CD4-positive, alpha-beta T cell treated with Interferon gamma for 1 hour (primary cell): ENCODE results near the gene NT5DC1.
A peak's percentile ranks its signal among the peaks of the same experiment; 100 is the strongest.

Experiments
- DNase-seq: peaks from one replicate; pipeline ENCODE4 v3.0.0-alpha.2; 2020

NT5DC1 gene

DNA sequence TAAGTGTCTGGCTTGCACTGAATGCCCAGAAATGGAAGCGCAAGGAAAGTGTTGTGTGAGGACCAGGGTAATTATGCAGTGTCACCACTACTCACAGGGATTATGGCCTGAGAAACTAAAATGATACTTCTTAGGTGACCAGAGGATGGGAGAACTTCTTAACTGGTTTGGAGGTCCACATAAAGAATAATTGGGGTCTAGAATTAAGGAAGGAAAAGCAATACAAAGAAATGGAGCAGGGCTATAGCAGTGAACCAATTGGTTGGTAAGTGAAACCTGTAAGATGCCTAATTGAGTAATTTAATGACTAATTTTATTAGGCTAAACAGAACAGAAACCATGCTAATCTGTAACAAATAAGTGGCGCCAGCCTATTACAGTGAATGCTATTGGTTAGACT lies 147.9 kb downstream of the NT5DC1 start:
- no peak for DNase-seq

DNA sequence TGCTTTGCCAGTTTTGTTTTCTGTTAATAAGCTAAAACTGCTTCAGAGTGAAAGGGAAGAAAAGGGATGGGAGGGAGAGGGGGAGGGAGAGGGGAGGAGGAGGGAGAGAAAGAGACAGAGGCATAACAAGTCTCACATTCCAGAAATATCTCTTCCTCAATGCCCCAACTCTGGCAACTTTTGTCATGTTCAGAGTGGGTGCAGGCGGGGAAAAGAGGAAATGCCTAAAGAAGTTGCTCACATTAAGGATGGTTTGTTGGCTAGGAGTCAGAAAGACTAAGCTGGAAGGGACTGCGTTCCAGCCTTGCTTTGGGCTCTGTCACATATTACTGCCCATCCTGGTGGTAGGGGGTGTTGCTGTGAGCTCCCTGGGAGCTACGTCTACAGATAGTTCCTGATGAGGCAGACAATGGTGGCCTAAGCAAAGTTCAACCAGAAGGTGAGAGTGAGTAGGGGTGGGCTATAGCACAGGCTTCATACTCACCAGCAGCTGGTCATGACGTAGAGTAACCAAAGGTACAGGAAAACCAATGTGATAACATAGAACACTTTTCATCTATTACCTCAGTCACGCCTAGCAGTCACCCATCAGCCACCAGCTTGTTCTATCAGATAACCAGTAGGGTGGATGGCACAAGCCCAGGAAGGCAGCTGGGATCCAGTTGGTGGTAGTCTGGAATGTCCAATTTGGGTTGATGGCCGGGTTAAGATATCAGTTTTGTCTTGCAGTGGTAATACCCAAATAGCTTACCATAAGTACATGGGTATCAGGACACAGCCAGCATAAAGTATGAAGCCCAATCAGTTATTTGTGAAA lies 151.1 kb downstream of the NT5DC1 start:
- DNase-seq, result no peak

- no peak for DNase-seq
Observed at GRCh38 chr6:116253188-116253504, 152.5 kb downstream of the NT5DC1 start.

- peak; percentile 94 for DNase-seq
Observed at GRCh38 chr6:116253505-116254296, 153.0 kb downstream of the NT5DC1 start, which contains the start of gene TSPYL4. TSPYL4 (minus strand) TSS chr6:116254075; CDS start chr6:116254008, 67 bp downstream.

DNA sequence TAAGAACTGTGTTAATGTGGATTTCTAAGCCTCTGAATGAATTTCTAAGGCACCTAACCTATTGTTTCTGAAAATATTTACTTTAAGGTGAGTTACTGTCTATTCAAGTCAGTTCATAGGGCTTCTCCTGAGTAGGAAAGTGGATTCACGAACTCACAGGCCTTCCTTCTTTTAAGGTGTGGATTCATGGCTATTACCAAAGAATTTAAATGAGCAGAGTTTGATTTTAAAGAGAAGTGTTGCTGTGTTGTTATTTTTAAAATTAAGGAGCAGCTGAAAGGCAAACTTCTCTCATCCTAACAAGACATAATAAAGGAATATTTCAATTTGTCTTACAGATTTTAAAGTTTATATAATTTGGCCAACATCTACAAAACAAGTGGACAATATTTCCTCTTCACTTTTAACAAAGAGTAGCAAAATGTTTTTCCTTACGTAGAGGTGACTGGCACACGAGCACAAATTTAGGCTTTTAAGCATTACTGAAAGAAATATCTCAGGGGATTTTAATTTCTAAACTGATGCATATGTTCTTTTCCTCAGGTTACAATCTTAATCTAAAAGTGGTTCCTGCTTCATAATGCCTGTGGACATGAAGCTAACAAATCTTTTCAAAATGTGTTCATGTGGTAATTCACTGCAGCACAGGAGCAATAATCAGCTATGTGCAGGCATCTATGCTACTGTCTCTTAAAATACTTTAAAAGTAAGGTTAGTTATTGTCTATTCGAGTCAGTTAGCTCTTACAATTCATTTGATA lies 153.8 kb downstream of the NT5DC1 start:
- DNase-seq, result no peak

DNA sequence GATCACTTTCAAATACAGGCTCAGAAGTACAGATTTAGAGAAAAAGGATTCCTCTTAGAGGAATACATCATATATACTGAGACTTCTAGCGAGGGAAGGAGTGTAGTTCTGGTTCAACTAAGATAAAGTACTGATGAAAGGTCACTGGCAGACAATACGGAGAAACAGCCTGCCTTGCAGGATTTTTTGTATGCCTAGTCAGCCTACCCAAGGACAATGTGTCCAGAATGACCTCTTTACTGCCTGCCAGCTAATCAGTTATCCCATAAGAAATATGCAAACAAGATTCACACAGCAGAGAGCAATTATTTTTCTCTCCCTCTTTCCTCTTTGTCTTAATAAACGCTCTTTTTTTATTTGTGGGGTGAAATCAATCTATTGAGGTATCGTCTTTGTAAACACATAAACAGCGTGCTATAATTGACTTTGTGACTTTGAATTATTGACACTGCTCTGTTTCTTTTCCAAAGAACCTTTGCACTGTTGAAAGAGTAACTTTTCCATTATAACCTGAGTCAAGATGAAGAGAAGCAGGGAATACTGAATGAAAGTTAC lies 154.7 kb downstream of the NT5DC1 start:
- no peak for DNase-seq

DNA sequence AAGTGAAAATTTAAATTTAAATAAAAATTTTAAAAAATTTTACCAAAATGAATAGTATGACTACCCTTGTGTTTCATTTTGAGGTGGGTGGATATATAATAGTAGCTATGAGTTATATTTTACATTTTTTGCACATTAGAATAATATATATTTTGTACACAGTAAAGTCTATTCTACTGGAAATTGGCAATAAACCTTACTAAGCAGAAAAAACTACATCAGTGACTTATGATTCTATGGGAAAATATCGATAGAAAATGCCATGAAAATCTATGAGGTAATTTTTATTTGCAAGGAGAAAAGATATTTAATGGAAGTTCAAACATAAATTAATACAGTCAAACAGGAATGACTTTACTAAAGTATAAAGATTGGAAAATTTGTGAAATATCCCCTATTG lies 156.0 kb downstream of the NT5DC1 start:
- DNase-seq, result no peak

DNA sequence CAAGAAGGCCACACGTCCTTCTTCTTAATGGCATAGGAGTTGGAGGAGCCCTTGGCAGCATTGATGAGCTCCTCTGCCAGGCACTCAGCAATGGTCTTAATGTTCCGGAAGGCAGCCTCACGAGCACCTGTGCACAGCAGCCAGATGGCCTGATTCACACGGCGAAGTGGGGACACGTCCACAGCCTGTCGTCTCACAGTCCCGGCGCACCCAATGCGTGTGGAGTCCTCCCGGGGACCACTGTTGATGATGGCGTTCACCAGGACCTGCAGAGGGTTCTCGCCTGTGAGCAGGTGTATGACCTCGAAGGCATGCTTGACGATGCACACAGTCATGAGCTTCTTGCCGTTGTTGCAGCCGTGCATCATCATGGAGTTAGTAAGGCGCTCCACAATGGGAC lies 157.9 kb downstream of the NT5DC1 start:
- no peak for DNase-seq

DNA sequence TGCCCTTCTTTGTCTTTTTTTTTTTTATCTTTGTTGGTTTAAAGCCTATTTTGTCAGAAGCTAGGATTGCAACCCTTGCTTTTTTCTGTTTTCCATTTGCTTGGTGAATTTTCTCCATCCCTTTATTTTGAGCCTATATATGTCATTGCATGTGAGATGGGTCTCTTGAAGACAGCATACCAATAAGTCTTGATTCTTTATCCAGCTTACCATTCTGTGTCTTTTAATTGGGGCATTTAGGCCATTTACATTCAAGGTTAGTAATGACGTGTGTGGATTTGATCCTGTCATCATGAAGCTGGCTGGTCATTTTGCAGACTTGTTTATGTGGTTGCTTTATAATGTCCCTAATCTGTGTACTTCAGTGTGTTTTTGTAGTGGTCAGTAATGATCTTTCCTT lies 162.7 kb downstream of the NT5DC1 start:
- DNase-seq, result no peak

GRCh38 chr6:116265041-116265829 lies 164.6 kb downstream of the NT5DC1 start:
- DNase-seq, result no peak

- no peak for DNase-seq
Observed at GRCh38 chr6:116266803-116267202, 166.2 kb downstream of the NT5DC1 start.

DNA sequence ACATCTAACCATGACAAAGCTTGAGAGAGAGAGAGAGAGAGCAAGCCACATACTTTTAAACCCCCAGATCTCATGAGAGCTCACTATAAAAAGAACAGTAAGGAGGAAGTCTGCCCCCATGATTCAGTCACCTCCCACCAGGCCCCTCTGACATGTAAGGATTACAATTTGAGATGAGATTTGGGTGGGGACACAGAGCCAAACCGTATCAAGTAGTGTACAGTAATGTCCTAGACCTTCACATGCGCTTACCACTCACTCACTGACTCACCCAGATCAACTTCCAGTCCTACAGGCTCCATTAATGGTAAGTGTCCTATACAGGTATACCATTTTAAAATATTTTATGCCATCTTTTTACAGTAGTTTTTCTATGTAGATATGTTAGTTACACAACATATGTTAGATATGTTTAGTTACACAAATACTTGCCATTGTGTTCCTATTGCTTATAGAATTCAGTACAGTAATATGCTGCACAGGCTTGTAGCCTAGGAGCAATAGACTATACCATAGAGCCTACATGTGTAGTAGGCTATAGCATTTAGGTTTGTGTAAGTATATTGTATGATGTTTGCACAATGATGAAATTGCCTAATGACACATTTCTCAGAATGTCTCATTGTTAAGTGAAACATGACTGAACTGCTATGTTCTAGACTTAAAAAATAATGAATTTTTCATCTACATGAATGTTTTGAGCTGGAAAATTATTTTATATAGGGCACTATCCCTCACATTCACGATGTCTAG lies 167.4 kb downstream of the NT5DC1 start:
- no peak for DNase-seq

- no peak for DNase-seq
Observed at GRCh38 chr6:116268589-116269293, 168.1 kb downstream of the NT5DC1 start.

- no peak for DNase-seq
Observed at GRCh38 chr6:116271149-116271708, 170.6 kb downstream of the NT5DC1 start.

DNA sequence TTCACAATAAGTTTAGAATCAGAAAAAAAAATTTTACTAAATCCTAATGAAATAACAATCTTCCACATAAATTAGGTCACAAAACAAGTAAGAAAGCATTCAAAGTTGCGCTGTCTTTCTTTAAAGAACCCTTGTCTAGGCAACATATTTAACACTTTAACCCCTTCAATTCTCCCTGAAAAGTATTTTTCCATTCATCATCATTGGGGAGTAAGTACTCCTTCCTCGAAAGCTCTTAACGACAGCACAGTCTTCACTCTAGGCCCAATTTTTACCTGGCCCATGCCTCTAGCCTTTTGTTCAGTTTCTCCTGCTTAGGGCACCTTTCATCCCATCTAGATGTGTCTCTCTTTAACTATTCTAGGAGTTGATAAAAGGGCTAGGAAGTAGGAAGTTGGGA lies 176.5 kb downstream of the NT5DC1 start:
- no peak for DNase-seq

DNA sequence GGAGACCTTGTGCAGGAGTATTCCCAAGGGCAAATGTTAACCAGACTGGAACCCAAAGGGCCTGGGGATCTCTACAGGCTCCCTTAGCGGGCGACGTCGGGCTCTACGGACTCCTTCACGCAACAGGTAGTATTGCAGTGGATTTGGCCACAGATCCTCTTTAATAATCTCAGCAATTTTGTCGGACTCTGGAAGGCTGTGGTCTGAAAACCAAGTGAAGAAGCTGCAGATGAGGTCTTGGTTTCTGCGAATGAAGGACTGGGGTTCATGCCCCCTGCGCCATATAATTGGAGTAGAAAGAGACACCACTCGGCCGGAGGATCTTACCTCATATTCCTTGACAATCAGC lies 177.8 kb downstream of the NT5DC1 start:
- DNase-seq, result no peak

GRCh38 chr6:116278854-116279231 lies 178.2 kb downstream of the NT5DC1 start:
- no peak for DNase-seq

- peak; percentile 96 for DNase-seq
Observed at GRCh38 chr6:116279232-116280160, 178.8 kb downstream of the NT5DC1 start, which contains the start of gene TSPYL1. TSPYL1 (minus strand) TSS chr6:116279930; CDS start chr6:116279830, 100 bp downstream.

GRCh38 chr6:116280161-116280932 lies 179.7 kb downstream of the NT5DC1 start:
- no peak for DNase-seq
